ENCODE results near the gene TREH.

The TREH gene

GRCh38 chr11:118608360-118609227 lies 70.9 kb downstream of the TREH start:
- DNase-seq = peak; percentile 91

- peak; percentile 49 for DNase-seq
Observed at GRCh38 chr11:118607401-118608359, 71.8 kb downstream of the TREH start, which contains the start of gene PHLDB1. TSS of gene PHLDB1 (plus strand) at chr11:118607615. CDS start at chr11:118613837, 6,222 bp downstream.
